Measurements from ENCODE around the gene NPAS3.

DNA sequence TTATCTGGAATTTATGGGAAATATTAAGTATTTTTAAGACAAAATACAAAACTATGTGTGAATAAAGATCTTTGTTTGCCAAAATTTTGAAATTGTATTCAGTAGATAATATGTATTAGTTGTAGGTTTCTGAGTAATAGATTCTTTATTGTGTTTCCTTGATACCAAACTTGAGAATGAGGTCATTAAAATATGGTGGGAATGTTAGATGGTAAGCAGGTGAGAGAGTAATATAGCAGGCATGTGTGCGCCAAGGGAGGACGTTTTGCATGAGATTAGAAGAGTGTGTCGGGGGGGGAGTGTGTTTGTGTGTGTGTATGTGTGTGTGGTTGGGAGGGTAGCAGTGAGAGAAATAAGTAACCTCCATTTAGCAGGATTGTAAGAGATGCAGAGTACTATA lies 376.5 kb downstream of the NPAS3 start:
- TF ChIP-seq, protein P1, sequence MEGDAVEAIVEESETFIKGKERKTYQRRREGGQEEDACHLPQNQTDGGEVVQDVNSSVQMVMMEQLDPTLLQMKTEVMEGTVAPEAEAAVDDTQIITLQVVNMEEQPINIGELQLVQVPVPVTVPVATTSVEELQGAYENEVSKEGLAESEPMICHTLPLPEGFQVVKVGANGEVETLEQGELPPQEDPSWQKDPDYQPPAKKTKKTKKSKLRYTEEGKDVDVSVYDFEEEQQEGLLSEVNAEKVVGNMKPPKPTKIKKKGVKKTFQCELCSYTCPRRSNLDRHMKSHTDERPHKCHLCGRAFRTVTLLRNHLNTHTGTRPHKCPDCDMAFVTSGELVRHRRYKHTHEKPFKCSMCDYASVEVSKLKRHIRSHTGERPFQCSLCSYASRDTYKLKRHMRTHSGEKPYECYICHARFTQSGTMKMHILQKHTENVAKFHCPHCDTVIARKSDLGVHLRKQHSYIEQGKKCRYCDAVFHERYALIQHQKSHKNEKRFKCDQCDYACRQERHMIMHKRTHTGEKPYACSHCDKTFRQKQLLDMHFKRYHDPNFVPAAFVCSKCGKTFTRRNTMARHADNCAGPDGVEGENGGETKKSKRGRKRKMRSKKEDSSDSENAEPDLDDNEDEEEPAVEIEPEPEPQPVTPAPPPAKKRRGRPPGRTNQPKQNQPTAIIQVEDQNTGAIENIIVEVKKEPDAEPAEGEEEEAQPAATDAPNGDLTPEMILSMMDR (IDR thresholded peaks at IDR 0.05) = no peak
- TF ChIP-seq POLR2A (IDR thresholded peaks at IDR 0.05) = no peak
